ENCODE results near the gene LIN54. TPM values are rescaled to one million over a fixed set of nuclear protein-coding genes. Genes with fewer than 3 reads are reported as not detected.
"Not testable (repeated sequence)": the region's sequence is repeated elsewhere in the genome, so short reads cannot be mapped to it uniquely, and the experiment has no call there.

LIN54 gene
- polyA plus RNA-seq, 1 of the 3 experiments (the other 2 are of a cell fraction), result 6.4 TPM

GRCh38 chr4:82919386-82919785, 91.2 kb downstream of the LIN54 start:
- Histone ChIP-seq H3K9ac (no peak overlapping the region), H3K4me3 (ENCODE audit: low read depth in 2 of 2, low read length in 1 of 2) (no peak overlapping the region), H3K4me1 (ENCODE audit: control insufficient read depth in 1 of 2, insufficient read depth in 2 of 2, low read depth in 1 of 2, low read length in 1 of 2) (no peaks in the 10 kb centered on the region), H3F3A (replicated peaks; ENCODE audit: insufficient read depth) (no peaks in the 10 kb centered on the region), H3K27me3 (ENCODE audit: insufficient read depth) (no peaks in the 10 kb centered on the region), H3K9me3 (no peaks in the 10 kb centered on the region), H4K20me1 (ENCODE audit: insufficient read depth) (no peaks in the 10 kb centered on the region), H3K79me2 (ENCODE audit: insufficient read depth) (no peaks in the 10 kb centered on the region), H2AFZ (ENCODE audit: low read depth) (no peak overlapping the region), H3K36me3 (replicated peaks in 1 of 2; ENCODE audit: control insufficient read depth in 1 of 2, insufficient read depth in 2 of 2, low read length in 1 of 2) (peaks cover 11 to 15% of the 10 kb centered on the region in 2 experiments), H3K27ac (ENCODE audit: low read depth in 2 of 2, low read length in 1 of 2) (no peak overlapping the region), H3K4me2 (no peak overlapping the region), H3K9me2 (no peaks in the 10 kb centered on the region)
- DNase-seq, result no peak
- CTCF ChIA-PET, result interaction anchor here (1.8 kb wide), 1 partner anchor 10 kb away, joined by 4 read pairs; no protein-coding TSS in a partner anchor
- TF ChIP-seq FOXJ3 (CRISPR knock-in tag; IDR thresholded peaks at IDR 0.05) (no peak), FOSL2 (IDR thresholded peaks at IDR 0.05; ENCODE audit: borderline replicate concordance, low read depth) (no peak)
- WGBS (ENCODE audit: low lambda C conversion rate), result 91% methylated on average over 2 of the region's 2 CpGs
- POLR2A ChIA-PET, result no interaction called here

GRCh38 chr4:82918091-82918490, 92.5 kb downstream of the LIN54 start:
- POLR2A ChIA-PET, result no interaction called here
- no peak overlapping the region for H3K4me3 ChIP-seq (ENCODE audit: low read depth in 2 of 2, low read length in 1 of 2)
- H3K79me2 ChIP-seq (ENCODE audit: insufficient read depth), result no peaks in the 10 kb centered on the region
- H4K20me1 ChIP-seq (ENCODE audit: insufficient read depth), result no peaks in the 10 kb centered on the region
- H3F3A ChIP-seq (replicated peaks; ENCODE audit: insufficient read depth), result no peaks in the 10 kb centered on the region
- H3K4me2 ChIP-seq, result no peak overlapping the region
- DNase-seq, result no peak
- TF ChIP-seq JUND (IDR thresholded peaks at IDR 0.05) (no peak), RAD21 (IDR thresholded peaks at IDR 0.05; ENCODE audit: low read length) (no peak), USF2 (IDR thresholded peaks at IDR 0.05; ENCODE audit: borderline replicate concordance, low read depth, low read length) (no peak), ELF1 (IDR thresholded peaks at IDR 0.05) (no peak), RCOR1 (IDR thresholded peaks at IDR 0.05; ENCODE audit: low read length) (no peak), ZBTB33 (IDR thresholded peaks at IDR 0.05; ENCODE audit: borderline replicate concordance, low read depth) (no peak), POLR2AphosphoS5 (IDR thresholded peaks at IDR 0.05; ENCODE audit: low read depth, low read length) (no peak), EP300 (IDR thresholded peaks at IDR 0.05; ENCODE audit: borderline replicate concordance in 1 of 2, low read depth in 1 of 2, low read length in 1 of 2) (no peak), RFX5 (IDR thresholded peaks at IDR 0.05; ENCODE audit: low read length) (no peak), IRF3 (IDR thresholded peaks at IDR 0.05; ENCODE audit: low read depth, low read length) (no peak), MAX (IDR thresholded peaks at IDR 0.05; ENCODE audit: low read depth) (no peak), TCF12 (IDR thresholded peaks at IDR 0.05) (no peak), NRF1 (IDR thresholded peaks at IDR 0.05; ENCODE audit: low read depth, low read length) (no peak), FOXJ3 (CRISPR knock-in tag; IDR thresholded peaks at IDR 0.05) (no peak), USF1 (IDR thresholded peaks at IDR 0.05; ENCODE audit: borderline replicate concordance, low read depth) (no peak), FOSL2 (IDR thresholded peaks at IDR 0.05; ENCODE audit: borderline replicate concordance, low read depth) (no peak), GATA2 (CRISPR knock-in tag; IDR thresholded peaks at IDR 0.05) (no peak), EZH2phosphoT487 (IDR thresholded peaks at IDR 0.05; ENCODE audit: borderline replicate concordance, low read depth) (no peak)
- CTCF ChIA-PET, result interaction anchor here (1.8 kb wide), 1 partner anchor 9 kb away, joined by 4 read pairs; no protein-coding TSS in a partner anchor
- H3K36me3 ChIP-seq (replicated peaks in 1 of 2; ENCODE audit: control insufficient read depth in 1 of 2, insufficient read depth in 2 of 2, low read length in 1 of 2), result peaks cover 11 to 14% of the 10 kb centered on the region in 2 experiments
- no peaks in the 10 kb centered on the region for H3K4me1 ChIP-seq (ENCODE audit: control insufficient read depth in 1 of 2, insufficient read depth in 2 of 2, low read depth in 1 of 2, low read length in 1 of 2)
- WGBS (ENCODE audit: low lambda C conversion rate), result 96% methylated on average over 7 of the region's 7 CpGs
- no peak overlapping the region for H2AFZ ChIP-seq (ENCODE audit: low read depth)
- no peaks in the 10 kb centered on the region for H3K9me2 ChIP-seq
- H3K9me3 ChIP-seq, result no peaks in the 10 kb centered on the region
- no peak overlapping the region for H3K9ac ChIP-seq
- no peaks in the 10 kb centered on the region for H3K27me3 ChIP-seq (ENCODE audit: insufficient read depth)
- H3K27ac ChIP-seq (ENCODE audit: low read depth in 2 of 2, low read length in 1 of 2), result no peak overlapping the region

GRCh38 chr4:82913968-82914367, 96.7 kb downstream of the LIN54 start:
- WGBS (ENCODE audit: low lambda C conversion rate), result 95% methylated on average over 2 of the region's 2 CpGs
- not testable (repeated sequence) for H3K79me2 ChIP-seq (ENCODE audit: insufficient read depth); H3K9me3 ChIP-seq; DNase-seq; H3F3A ChIP-seq (replicated peaks; ENCODE audit: insufficient read depth); H3K9ac ChIP-seq; H3K27ac ChIP-seq (ENCODE audit: low read depth in 2 of 2, low read length in 1 of 2); H4K20me1 ChIP-seq (ENCODE audit: insufficient read depth); H3K27me3 ChIP-seq (ENCODE audit: insufficient read depth); H3K4me3 ChIP-seq (ENCODE audit: low read depth in 2 of 2, low read length in 1 of 2); H3K9me2 ChIP-seq; H3K4me1 ChIP-seq (ENCODE audit: control insufficient read depth in 1 of 2, insufficient read depth in 2 of 2, low read depth in 1 of 2, low read length in 1 of 2); H2AFZ ChIP-seq (ENCODE audit: low read depth); H3K4me2 ChIP-seq
- POLR2A ChIA-PET, result interaction anchor here (1.2 kb wide), 1 partner anchor 14 kb away, joined by 3 read pairs; the partner anchor contains the start of gene THAP9
- CTCF ChIA-PET, result interaction anchor here (0.6 kb wide), 1 partner anchor 82 kb away, joined by 3 read pairs; no protein-coding TSS in a partner anchor
- peaks cover 11 to 24% of the 10 kb centered on the region in 2 experiments for H3K36me3 ChIP-seq (replicated peaks in 1 of 2; ENCODE audit: control insufficient read depth in 1 of 2, insufficient read depth in 2 of 2, low read length in 1 of 2)
